Subcutaneous abdominal adipose tissue (tissue), 5 donors: ENCODE results near the gene OLFML1.

Experiments
- H3K27ac ChIP-seq: one replicate; pipeline ENCODE4 v1.7.0; 2013; ENCODE audit warnings: low read depth, mild to moderate bottlenecking, inconsistent platforms, low read length, moderate library complexity
- H3K27me3 ChIP-seq, 5 donors: one replicate each; pipeline ENCODE4 v1.7.0; 2013; ENCODE audit warnings: low read length in 5 of 5, inconsistent platforms in 1 of 5; ENCODE audit not compliant: control insufficient read depth in 5 of 5, insufficient read depth in 4 of 5
- H3K36me3 ChIP-seq, 5 donors: one replicate each; pipeline ENCODE4 v1.7.0; 2013; ENCODE audit warnings: low read length in 5 of 5; ENCODE audit not compliant: control insufficient read depth in 5 of 5, insufficient read depth in 5 of 5
- H3K4me1 ChIP-seq, 5 donors: one replicate each; pipeline ENCODE4 v1.7.0; 2013; ENCODE audit warnings: low read length in 5 of 5, mild to moderate bottlenecking in 3 of 5, moderate library complexity in 1 of 5; ENCODE audit not compliant: control insufficient read depth in 5 of 5, insufficient read depth in 5 of 5
- H3K4me3 ChIP-seq, 5 donors: one replicate each; pipeline ENCODE4 v1.7.0; 2013; ENCODE audit warnings: low read length in 5 of 5, low read depth in 1 of 5
- H3K9ac ChIP-seq, 5 donors: one replicate each; pipeline ENCODE4 v1.7.0; 2013; ENCODE audit warnings: low read length in 5 of 5, mild to moderate bottlenecking in 4 of 5, moderate library complexity in 3 of 5
- H3K9me3 ChIP-seq, 5 donors: one replicate each; pipeline ENCODE4 v1.7.0; 2013; ENCODE audit warnings: low read length in 5 of 5; ENCODE audit not compliant: control insufficient read depth in 5 of 5
- donor health status: healthy.
- donor health status: healthy.
- donor health status: healthy.
- donor health status: healthy.
- donor health status: healthy.

Gene OLFML1

GRCh38 chr11:7449211-7449840, 36.0 kb upstream of the OLFML1 start:
- Histone ChIP-seq H3K9me3 (no peaks in the 10 kb centered on the region), H3K27ac (no peak overlapping the region), H3K9ac (no peak overlapping the region), H3K4me1 (peaks cover 0 to 6% (median 0%) of the 10 kb centered on the region in 5 donors), H3K4me3 (no peak overlapping the region), H3K27me3 (peaks cover 0 to 4% (median 0%) of the 10 kb centered on the region in 5 donors), H3K36me3 (no peaks in the 10 kb centered on the region)

GRCh38 chr11:7449841-7450214, 35.5 kb upstream of the OLFML1 start:
- no peak overlapping the region for H3K4me3 ChIP-seq
- H3K4me1 ChIP-seq, result peaks cover 0 to 6% (median 0%) of the 10 kb centered on the region in 5 donors
- H3K9ac ChIP-seq, result no peak overlapping the region
- H3K27ac ChIP-seq, result no peak overlapping the region
- peaks cover 0 to 4% (median 0%) of the 10 kb centered on the region in 5 donors for H3K27me3 ChIP-seq
- no peaks in the 10 kb centered on the region for H3K9me3 ChIP-seq
- no peaks in the 10 kb centered on the region for H3K36me3 ChIP-seq

- Histone ChIP-seq H3K27ac (no peak overlapping the region), H3K4me1 (peaks cover 0 to 6% (median 0%) of the 10 kb centered on the region in 5 donors), H3K27me3 (no peaks in the 10 kb centered on the region), H3K9ac (no peak overlapping the region), H3K4me3 (no peak overlapping the region), H3K9me3 (no peaks in the 10 kb centered on the region), H3K36me3 (no peaks in the 10 kb centered on the region)
Observed at GRCh38 chr11:7450836-7451235, 34.5 kb upstream of the OLFML1 start.

- H3K9ac ChIP-seq, result no peak overlapping the region
- no peak overlapping the region for H3K27ac ChIP-seq
- H3K36me3 ChIP-seq, result no peaks in the 10 kb centered on the region
- no peaks in the 10 kb centered on the region for H3K9me3 ChIP-seq
- peaks cover 0 to 6% (median 0%) of the 10 kb centered on the region in 5 donors for H3K4me1 ChIP-seq
- H3K4me3 ChIP-seq, result no peak overlapping the region
- no peaks in the 10 kb centered on the region for H3K27me3 ChIP-seq
Observed at GRCh38 chr11:7451520-7451919, 33.8 kb upstream of the OLFML1 start.

GRCh38 chr11:7451952-7452494, 33.3 kb upstream of the OLFML1 start:
- Histone ChIP-seq H3K27ac (no peak overlapping the region), H3K27me3 (no peaks in the 10 kb centered on the region), H3K36me3 (no peaks in the 10 kb centered on the region), H3K4me1 (peaks cover 0 to 6% (median 0%) of the 10 kb centered on the region in 5 donors), H3K9ac (no peak overlapping the region), H3K4me3 (no peak overlapping the region), H3K9me3 (no peaks in the 10 kb centered on the region)

GRCh38 chr11:7454854-7455253, 30.5 kb upstream of the OLFML1 start:
- no peaks in the 10 kb centered on the region for H3K36me3 ChIP-seq
- peaks cover 0 to 1% (median 0%) of the 10 kb centered on the region in 5 donors for H3K4me1 ChIP-seq
- H3K9ac ChIP-seq, result no peak overlapping the region
- no peak overlapping the region for H3K27ac ChIP-seq
- no peaks in the 10 kb centered on the region for H3K9me3 ChIP-seq
- H3K27me3 ChIP-seq, result no peaks in the 10 kb centered on the region
- H3K4me3 ChIP-seq, result no peak overlapping the region

- no peaks in the 10 kb centered on the region for H3K9me3 ChIP-seq
- no peaks in the 10 kb centered on the region for H3K36me3 ChIP-seq
- H3K9ac ChIP-seq, result no peak overlapping the region
- no peaks in the 10 kb centered on the region for H3K4me1 ChIP-seq
- no peaks in the 10 kb centered on the region for H3K27me3 ChIP-seq
- no peak overlapping the region for H3K4me3 ChIP-seq
- H3K27ac ChIP-seq, result no peak overlapping the region
Observed at GRCh38 chr11:7457211-7457610, 28.1 kb upstream of the OLFML1 start.

GRCh38 chr11:7462706-7463105, 22.6 kb upstream of the OLFML1 start:
- no peak overlapping the region for H3K9ac ChIP-seq
- no peaks in the 10 kb centered on the region for H3K27me3 ChIP-seq
- no peak overlapping the region for H3K27ac ChIP-seq

GRCh38 chr11:7467652-7468051, 17.7 kb upstream of the OLFML1 start:
- Histone ChIP-seq H3K9ac (no peak overlapping the region), H3K27me3 (no peaks in the 10 kb centered on the region), H3K36me3 (no peaks in the 10 kb centered on the region), H3K27ac (no peak overlapping the region), H3K4me3 (no peak overlapping the region), H3K9me3 (no peaks in the 10 kb centered on the region), H3K4me1 (no peaks in the 10 kb centered on the region)

More at GRCh38 chr11:7462706-7463105, 22.6 kb upstream of the OLFML1 start:
- no peak overlapping the region for H3K4me3 ChIP-seq
- no peaks in the 10 kb centered on the region for H3K36me3 ChIP-seq
- H3K9me3 ChIP-seq, result no peaks in the 10 kb centered on the region
- H3K4me1 ChIP-seq, result no peaks in the 10 kb centered on the region

GRCh38 chr11:7469351-7469865, 15.9 kb upstream of the OLFML1 start:
- Histone ChIP-seq H3K27ac (no peak overlapping the region), H3K4me1 (peaks cover 0 to 8% (median 3%) of the 10 kb centered on the region in 5 donors), H3K27me3 (no peaks in the 10 kb centered on the region), H3K9me3 (no peaks in the 10 kb centered on the region), H3K36me3 (no peaks in the 10 kb centered on the region), H3K4me3 (no peak overlapping the region), H3K9ac (no peak overlapping the region)
